ENCODE results near the gene ALDH5A1.
A peak's percentile ranks its signal among the peaks of the same experiment; 100 is the strongest.

The ALDH5A1 gene

GRCh38 chr6:24534329-24534728 is 39.6 kb downstream of the ALDH5A1 start:
- no peak for DNase-seq

GRCh38 chr6:24535210-24535609 is 40.4 kb downstream of the ALDH5A1 start:
- DNase-seq = no peak

GRCh38 chr6:24536466-24536865 is 41.7 kb downstream of the ALDH5A1 start:
- no peak for DNase-seq

GRCh38 chr6:24537082-24537699 is 42.4 kb downstream of the ALDH5A1 start:
- DNase-seq = no peak

GRCh38 chr6:24537771-24538385 is 43.1 kb downstream of the ALDH5A1 start:
- no peak for DNase-seq

GRCh38 chr6:24539416-24539815 is 44.6 kb downstream of the ALDH5A1 start:
- no peak for DNase-seq

GRCh38 chr6:24540197-24540596 is 45.4 kb downstream of the ALDH5A1 start:
- DNase-seq = no peak

GRCh38 chr6:24543683-24544082 is 48.9 kb downstream of the ALDH5A1 start:
- DNase-seq = no peak

GRCh38 chr6:24545183-24545582 is 50.4 kb downstream of the ALDH5A1 start:
- DNase-seq = no peak

GRCh38 chr6:24545691-24546090 is 50.9 kb downstream of the ALDH5A1 start:
- DNase-seq = no peak

GRCh38 chr6:24546439-24546838 is 51.7 kb downstream of the ALDH5A1 start:
- no peak for DNase-seq

GRCh38 chr6:24547243-24547642 is 52.5 kb downstream of the ALDH5A1 start:
- no peak for DNase-seq

- DNase-seq = no peak
Observed at GRCh38 chr6:24549158-24549557, 54.4 kb downstream of the ALDH5A1 start.

- no peak for DNase-seq
Observed at GRCh38 chr6:24549674-24550353, 55.0 kb downstream of the ALDH5A1 start.

- DNase-seq = no peak
Observed at GRCh38 chr6:24551139-24551538, 56.4 kb downstream of the ALDH5A1 start.

GRCh38 chr6:24554474-24554873 is 59.7 kb downstream of the ALDH5A1 start:
- DNase-seq = no peak

- no peak for DNase-seq
Observed at GRCh38 chr6:24558516-24558915, 63.7 kb downstream of the ALDH5A1 start.

GRCh38 chr6:24564081-24564480 is 69.3 kb downstream of the ALDH5A1 start:
- DNase-seq = no peak

GRCh38 chr6:24565196-24565595 is 70.4 kb downstream of the ALDH5A1 start:
- DNase-seq = no peak

- peak; percentile 26 for DNase-seq
Observed at GRCh38 chr6:24566020-24566767, 71.4 kb downstream of the ALDH5A1 start.

GRCh38 chr6:24568683-24569082 is 73.9 kb downstream of the ALDH5A1 start:
- no peak for DNase-seq

- DNase-seq = no peak
Observed at GRCh38 chr6:24569811-24570210, 75.0 kb downstream of the ALDH5A1 start.

GRCh38 chr6:24571361-24571760 is 76.6 kb downstream of the ALDH5A1 start:
- no peak for DNase-seq

GRCh38 chr6:24574809-24575208 is 80.0 kb downstream of the ALDH5A1 start:
- DNase-seq = no peak

Measured in HCEC 1CT (cell line).